GM19324 (cell line): ENCODE data around the gene OR2V2.
"Not testable (repeated sequence)": the region's sequence is repeated elsewhere in the genome, so short reads cannot be mapped to it uniquely, and the experiment has no call there.

ENCODE experiments used
- ATAC-seq: cut with Tn5 transposase; IDR thresholded peaks from one replicate; pipeline ENCODE4 v1.9.1; 2021; ENCODE audit warnings: mild to moderate bottlenecking, moderate library complexity; ENCODE audit not compliant: unreplicated experiment, low FRiP score

The OR2V2 gene

GRCh38 chr5:181146927-181147636 is at the start of gene OR2V2:
OR2V2 (plus strand) TSS chr5:181147586; CDS start chr5:181154943, 7,357 bp downstream.
- ATAC-seq, result not testable (repeated sequence)

GRCh38 chr5:181097759-181098491 is 49.5 kb upstream of the OR2V2 start:
- not testable (repeated sequence) for ATAC-seq

- ATAC-seq, result no peak
Observed at GRCh38 chr5:181098762-181099601, 48.4 kb upstream of the OR2V2 start.

GRCh38 chr5:181099602-181100086 is 47.7 kb upstream of the OR2V2 start:
- ATAC-seq, result no peak

GRCh38 chr5:181100121-181100875 is 47.1 kb upstream of the OR2V2 start:
- ATAC-seq, result no peak

- ATAC-seq, result not testable (repeated sequence)
Observed at GRCh38 chr5:181101030-181101641, 46.2 kb upstream of the OR2V2 start.

- ATAC-seq, result not testable (repeated sequence)
Observed at GRCh38 chr5:181101930-181102674, 45.3 kb upstream of the OR2V2 start.

- not testable (repeated sequence) for ATAC-seq
Observed at GRCh38 chr5:181104259-181104568, 43.2 kb upstream of the OR2V2 start.

- not testable (repeated sequence) for ATAC-seq
Observed at GRCh38 chr5:181104606-181105390, 42.6 kb upstream of the OR2V2 start.

GRCh38 chr5:181105391-181106025 is 41.9 kb upstream of the OR2V2 start:
- no peak for ATAC-seq

- ATAC-seq, result no peak
Observed at GRCh38 chr5:181107699-181108098, 39.7 kb upstream of the OR2V2 start.

GRCh38 chr5:181108578-181109165 is 38.7 kb upstream of the OR2V2 start:
- ATAC-seq, result no peak

- ATAC-seq, result no peak
Observed at GRCh38 chr5:181109489-181110013, 37.8 kb upstream of the OR2V2 start.

- no peak for ATAC-seq
Observed at GRCh38 chr5:181111010-181111409, 36.4 kb upstream of the OR2V2 start.

GRCh38 chr5:181112476-181112875 is 34.9 kb upstream of the OR2V2 start:
- no peak for ATAC-seq

GRCh38 chr5:181113572-181113971 is 33.8 kb upstream of the OR2V2 start:
- not testable (repeated sequence) for ATAC-seq

- no peak for ATAC-seq
Observed at GRCh38 chr5:181114284-181114843, 33.0 kb upstream of the OR2V2 start.
